Frontal cortex (tissue), 4 donors: Measurements from ENCODE around the gene RIPPLY2. TPM values are rescaled to one million over a fixed set of nuclear protein-coding genes. Genes with fewer than 3 reads are reported as not detected.

Source experiments
- DNase-seq, 2 donors: peaks; one replicate each; pipeline ENCODE4 v3.0.0; 2012; ENCODE audit warnings: low spot score in 2 of 2
- FAIRE-seq: peaks from 2 replicates; lab custom pipeline; 2012; peaks lifted over from hg19 to GRCh38; lab: Jason Lieb, UNC
- total RNA-seq: library from RNA; depleted of rRNA; stranded (reverse); fragments of >200 nt; gene quantifications from one replicate; pipeline ENCODE4 v1.2.3, GENCODE V29; 2014
- donor health status: control.
- donor health status: control.
- donor health status: control.

RIPPLY2 gene
- total RNA-seq, 1 donor from 2014 or later, result 21.6 TPM

GRCh38 chr6:83859410-83860358, 6.5 kb downstream of the RIPPLY2 start, which contains the start of gene CYB5R4:
TSS of gene CYB5R4 (plus strand) at chr6:83859689. CDS start at chr6:83859783, 94 bp downstream.
- DNase-seq, result peak; percentile 85 to 86
- FAIRE-seq, result no peak

DNA sequence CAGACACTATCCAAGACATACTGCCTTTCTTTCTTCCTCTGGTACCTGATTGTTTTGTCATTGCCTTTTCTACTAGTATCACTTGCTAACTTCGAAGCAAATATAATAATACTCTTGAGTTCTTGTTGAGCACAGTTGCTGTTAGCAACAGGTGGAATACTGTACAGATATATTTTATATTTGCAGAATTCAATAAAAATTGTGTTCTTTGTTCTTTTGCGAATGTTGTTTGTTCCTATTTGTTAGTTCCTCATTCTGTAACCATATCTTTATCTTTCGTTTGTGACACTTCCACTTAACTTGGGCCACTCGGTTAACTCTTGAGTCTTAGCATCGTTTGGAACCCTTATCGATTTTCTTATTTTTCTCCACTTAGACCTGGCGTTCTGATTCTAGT, 7.2 kb downstream of the RIPPLY2 start:
- no peak for DNase-seq
- no peak for FAIRE-seq

DNA sequence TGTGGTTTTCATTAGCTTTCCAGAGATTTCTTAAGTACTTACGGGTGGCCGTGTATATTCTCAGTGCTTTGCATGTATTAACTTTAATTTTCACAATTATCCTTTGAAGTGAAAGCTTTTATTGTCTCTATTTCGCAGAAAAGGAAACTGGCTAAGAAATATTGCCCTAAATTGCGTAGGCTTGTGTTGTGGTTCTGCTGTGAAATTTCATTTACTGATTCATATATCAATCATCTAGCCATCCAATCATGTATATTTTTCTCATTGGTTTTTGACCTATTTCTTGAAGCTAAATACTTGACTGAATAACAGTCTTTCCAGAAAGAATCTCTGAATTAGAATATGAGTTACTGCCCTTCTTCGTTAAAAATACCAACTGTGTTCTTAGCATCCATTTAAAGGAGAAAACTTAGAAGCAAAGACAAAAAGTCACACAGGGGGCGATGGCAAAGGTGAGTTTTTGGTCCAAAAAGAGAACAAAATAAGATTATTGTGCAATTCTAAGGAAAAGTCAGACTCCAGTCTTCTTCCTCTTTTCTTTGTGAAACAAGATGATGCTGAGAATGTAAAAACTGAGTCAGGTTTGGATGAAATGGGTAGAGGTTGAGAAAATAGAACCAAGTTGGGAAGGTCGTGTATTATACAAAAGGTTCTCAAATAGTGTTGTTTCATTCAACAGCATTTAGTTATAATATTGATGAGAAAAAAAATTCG, 7.8 kb downstream of the RIPPLY2 start:
- DNase-seq (no peak), FAIRE-seq (no peak)

DNA sequence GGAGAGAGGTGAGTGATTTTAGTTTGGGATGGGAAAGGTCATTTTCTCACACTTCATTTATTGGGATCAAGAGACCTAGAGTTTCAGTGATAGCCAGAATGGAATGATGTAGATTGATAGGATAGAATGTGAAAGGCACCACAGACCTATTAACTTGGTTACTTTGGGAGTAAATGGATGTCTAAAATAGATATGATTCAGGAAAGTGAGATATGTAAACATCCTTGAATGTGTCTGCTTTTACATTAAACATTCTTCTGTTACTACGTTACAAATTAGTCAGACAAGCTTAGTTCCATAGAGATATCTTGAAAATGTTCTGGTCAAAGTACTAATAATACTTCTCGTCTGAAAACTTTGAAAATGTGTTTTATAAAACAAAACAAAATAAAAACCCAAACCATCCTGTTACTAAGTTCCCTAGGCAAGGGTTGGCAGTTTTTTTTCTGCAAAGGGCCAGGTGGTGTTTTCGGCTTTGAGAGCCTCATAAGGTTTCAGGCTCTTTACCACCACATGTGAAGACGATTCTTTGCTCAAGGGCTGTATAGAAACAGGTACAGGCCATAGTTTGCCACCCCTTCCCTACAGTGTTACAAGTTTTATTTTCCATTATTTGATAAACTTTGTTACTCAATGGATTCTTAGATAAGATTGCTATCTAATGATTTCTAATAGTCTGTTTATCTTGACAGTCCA, 9.8 kb downstream of the RIPPLY2 start:
- no peak for DNase-seq
- FAIRE-seq, result no peak

- no peak for DNase-seq
- no peak for FAIRE-seq
Observed at GRCh38 chr6:83867043-83867442, 13.9 kb downstream of the RIPPLY2 start.

DNA sequence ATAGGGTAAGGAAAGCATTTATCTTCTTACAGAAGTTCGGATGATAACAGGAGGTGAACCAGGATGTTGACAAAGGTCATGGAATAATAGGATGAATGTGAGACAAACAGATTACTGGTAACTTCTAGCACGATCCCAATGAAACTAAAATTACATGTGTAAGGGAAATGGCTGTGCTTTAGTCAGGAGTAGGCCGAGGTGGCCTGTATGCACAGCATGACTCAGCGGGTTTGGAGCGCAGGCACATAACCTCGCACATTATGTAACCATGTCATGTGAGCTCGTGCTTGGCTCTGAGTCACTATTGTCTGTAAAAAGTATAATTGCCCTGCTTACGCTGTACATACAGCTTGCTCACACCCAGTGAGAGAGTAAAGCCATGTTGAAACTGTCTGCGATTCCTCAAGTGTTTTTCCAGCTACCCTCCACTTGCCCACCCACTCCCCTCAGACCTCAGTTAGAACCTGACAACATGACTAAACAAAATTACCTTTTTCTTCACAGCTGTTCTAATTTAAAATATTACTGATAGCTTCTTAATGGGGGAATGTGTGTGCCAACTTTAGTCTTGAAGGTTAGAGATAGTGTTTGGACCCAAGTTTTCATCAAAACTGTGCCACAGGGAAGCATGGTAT, 14.5 kb downstream of the RIPPLY2 start:
- FAIRE-seq (no peak), DNase-seq (no peak)

GRCh38 chr6:83868639-83869038, 15.5 kb downstream of the RIPPLY2 start:
- DNase-seq (no peak), FAIRE-seq (no peak)

DNA sequence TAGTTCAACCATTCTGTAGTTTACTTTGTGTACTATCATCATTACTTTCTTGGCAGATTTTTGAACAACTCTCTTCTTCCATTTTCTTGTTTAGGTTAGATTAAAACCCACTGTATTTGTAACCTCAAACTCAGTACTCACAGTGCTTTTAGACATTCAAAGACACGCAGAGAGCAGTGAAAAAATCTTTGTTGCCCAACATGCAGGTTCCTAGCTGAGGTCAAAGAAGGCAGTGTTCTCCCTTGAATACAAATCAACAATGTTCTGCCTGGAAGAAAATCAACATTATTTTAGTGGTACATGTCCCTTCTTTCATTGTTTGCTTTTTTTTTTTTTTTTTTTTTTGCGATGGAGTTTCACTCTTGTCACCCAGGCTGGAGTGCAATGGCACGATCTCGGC, 17.5 kb downstream of the RIPPLY2 start:
- FAIRE-seq, result no peak

DNA sequence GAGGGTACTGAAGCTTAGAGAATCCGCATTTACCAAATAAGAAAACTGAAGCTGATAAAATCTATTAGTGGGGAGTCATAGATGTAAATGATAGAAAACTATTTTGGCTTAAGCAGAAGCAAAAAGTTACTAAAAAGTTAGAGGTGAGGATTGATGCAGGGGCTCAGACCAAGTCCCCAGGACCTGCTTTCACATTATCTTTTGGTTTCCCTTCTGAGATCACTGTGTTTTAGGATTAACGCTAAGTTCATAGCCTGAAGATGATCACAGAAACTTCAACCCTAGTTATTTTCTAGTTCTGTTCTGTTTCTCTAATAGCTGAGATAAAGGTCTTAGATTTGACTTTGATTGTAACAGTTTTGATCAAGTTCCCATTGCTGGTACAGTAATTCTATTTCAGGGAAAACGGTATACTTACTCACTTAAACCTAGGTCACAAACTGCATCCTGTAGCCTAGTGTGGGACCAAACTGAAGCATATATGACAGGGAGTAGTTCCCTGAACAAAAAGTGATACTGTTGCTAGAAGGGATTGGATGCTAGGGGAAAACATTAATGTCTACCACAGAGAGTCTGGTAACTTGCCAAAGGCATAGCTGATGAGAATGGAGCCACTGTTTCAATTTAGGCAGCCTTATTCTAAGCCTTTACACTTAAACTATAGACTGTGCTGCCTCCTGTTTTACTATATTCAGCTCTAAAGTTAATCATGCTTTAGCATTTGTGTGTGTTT, 19.4 kb downstream of the RIPPLY2 start:
- DNase-seq (no peak), FAIRE-seq (no peak)

More for the DNA sequence above, 17.5 kb downstream of the RIPPLY2 start:
- no peak for DNase-seq

GRCh38 chr6:83873869-83874268, 20.7 kb downstream of the RIPPLY2 start:
- no peak for FAIRE-seq
- no peak for DNase-seq

- FAIRE-seq (no peak), DNase-seq (no peak)
Observed at GRCh38 chr6:83875843-83876242, 22.7 kb downstream of the RIPPLY2 start.

DNA sequence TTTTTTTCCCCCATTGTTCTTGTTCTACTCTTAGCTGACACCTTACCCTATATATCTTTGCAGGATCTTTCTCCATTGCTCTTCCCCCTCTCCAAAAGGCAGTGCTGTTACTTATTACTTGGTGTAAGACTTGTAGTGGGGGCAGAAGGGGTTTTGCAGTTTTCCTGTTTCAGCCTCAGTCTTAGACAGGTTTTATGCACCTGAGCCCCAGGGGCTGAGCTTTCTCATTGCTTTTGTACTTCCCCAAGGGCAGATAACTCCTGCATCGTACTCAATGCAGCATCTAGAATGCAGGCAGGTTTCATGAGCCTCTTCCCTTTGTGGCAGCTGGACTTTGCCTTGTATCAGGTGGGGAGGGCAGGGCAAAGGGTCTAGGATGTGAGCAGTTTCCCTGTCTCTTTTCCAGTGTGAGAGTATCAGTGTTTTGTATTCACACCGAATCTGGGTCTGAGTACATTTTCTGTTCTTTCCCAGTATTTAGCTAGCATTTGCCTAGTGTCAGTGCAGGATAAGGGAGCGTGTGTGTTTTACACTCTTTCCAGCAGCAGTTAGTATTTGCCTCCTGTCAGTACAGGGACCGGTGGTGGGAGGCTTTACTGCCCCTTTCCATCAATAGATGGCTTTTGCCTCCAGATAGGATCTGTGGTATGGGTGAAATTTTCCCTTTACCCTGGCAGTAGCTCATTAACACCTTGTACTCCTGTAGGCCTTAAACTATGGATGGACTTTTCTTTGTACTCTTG, 25.9 kb downstream of the RIPPLY2 start:
- no peak for DNase-seq

DNA sequence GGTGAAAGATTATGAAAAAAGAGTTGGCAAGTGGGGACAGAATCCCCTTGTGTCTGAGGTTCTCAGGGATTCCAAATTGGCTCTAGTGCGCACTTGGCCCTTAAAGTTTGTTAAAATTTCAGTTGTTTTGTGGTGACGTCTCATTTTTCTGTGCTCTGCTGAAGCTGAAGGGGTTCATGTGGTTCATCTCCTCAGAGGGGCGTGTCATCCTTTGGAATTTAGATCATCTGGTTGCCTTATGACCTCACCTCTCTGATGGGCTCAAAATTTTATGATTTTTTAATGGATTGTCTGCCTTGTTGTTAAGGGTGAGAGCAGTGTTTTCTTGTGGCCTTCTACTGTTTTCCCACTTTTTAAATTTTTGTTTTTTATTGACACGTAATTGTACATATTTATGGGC, 26.6 kb downstream of the RIPPLY2 start:
- no peak for DNase-seq
- no peak for FAIRE-seq

More for the DNA sequence above, 25.9 kb downstream of the RIPPLY2 start:
- no peak for FAIRE-seq

- no peak for DNase-seq
- FAIRE-seq, result no peak
Observed at GRCh38 chr6:83883240-83883639, 30.1 kb downstream of the RIPPLY2 start.

- DNase-seq (peak in 1 of 2 donors; percentile 40), FAIRE-seq (no peak)
Observed at GRCh38 chr6:83884523-83884922, 31.4 kb downstream of the RIPPLY2 start.

DNA sequence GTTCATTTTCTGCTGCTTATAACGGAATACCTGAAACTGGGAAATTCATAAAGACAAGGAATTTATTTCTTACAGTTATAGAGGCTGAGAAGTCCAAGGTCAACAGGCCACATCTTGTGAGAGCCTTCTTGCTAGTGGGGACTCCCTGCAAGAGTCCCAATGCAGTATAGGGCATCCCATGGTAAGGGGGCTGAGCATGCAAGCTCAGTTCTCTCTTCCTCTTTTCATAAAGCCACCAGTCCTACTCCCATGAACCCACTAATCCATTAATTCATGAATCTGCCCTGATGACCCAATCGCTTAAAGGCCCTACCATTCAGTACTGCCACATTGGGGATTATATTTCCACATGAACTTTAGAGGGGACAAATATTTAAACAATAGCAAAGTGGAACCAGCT, 32.8 kb downstream of the RIPPLY2 start:
- no peak for DNase-seq
- no peak for FAIRE-seq

DNA sequence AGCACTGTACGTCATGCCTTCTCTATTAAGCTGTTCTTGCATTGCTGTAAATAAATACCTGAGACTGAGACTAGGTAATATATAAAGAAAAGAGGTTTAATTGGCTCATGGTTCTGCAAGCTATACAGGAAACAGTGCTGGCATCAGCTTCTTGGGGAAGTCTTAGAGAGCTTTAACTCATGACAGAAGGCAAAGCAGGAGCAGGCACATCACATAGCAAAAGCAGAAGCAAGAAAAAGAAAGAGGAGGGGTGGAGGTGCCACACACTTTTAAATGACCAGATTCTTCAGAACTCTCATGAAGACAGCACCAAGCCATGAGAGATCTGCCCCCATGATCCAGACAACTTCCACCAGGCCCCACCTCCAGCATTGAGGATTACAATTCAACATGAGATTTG, 36.5 kb downstream of the RIPPLY2 start:
- DNase-seq (no peak), FAIRE-seq (no peak)

- DNase-seq (no peak), FAIRE-seq (no peak)
Observed at GRCh38 chr6:83890520-83890919, 37.4 kb downstream of the RIPPLY2 start.

DNA sequence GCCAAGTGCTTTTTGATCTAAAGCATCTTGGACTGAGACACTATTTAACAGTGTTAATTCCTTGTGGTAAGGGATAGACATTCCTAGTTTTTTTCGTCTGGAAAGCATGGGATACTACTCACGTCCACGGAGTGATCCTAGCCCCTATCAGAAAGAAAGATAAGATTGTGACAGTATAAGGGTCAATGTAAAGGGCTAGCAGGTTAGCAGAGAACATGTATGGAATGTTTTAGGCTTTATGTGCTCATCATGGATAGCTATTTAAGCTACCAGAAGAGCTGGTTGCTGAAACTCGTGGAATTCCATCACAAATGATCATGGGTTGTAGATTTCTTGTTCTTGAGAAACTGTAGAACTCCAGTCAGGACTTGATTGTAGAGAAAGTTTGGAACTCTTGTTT, 38.4 kb downstream of the RIPPLY2 start:
- FAIRE-seq (no peak), DNase-seq (no peak)
